Renal cortical epithelial cell (primary cell): ENCODE results near the gene CNGA1. TPM values are rescaled to one million over a fixed set of nuclear protein-coding genes. Genes with fewer than 3 reads are reported as not detected.
"Not testable (repeated sequence)": the region's sequence is repeated elsewhere in the genome, so short reads cannot be mapped to it uniquely, and the experiment has no call there.

ENCODE experiments used
- DNase-seq: peaks from one replicate; pipeline ENCODE4 v3.0.0-alpha.2; 2011; ENCODE audit warnings: low read depth
- total RNA-seq: library from RNA; depleted of rRNA; stranded (reverse); fragments of >200 nt; gene quantifications from 2 replicates; pipeline ENCODE4 v1.2.3, GENCODE V29; 2014

The CNGA1 gene
- total RNA-seq, 1 donor from 2014 or later = 3.9 TPM

DNA sequence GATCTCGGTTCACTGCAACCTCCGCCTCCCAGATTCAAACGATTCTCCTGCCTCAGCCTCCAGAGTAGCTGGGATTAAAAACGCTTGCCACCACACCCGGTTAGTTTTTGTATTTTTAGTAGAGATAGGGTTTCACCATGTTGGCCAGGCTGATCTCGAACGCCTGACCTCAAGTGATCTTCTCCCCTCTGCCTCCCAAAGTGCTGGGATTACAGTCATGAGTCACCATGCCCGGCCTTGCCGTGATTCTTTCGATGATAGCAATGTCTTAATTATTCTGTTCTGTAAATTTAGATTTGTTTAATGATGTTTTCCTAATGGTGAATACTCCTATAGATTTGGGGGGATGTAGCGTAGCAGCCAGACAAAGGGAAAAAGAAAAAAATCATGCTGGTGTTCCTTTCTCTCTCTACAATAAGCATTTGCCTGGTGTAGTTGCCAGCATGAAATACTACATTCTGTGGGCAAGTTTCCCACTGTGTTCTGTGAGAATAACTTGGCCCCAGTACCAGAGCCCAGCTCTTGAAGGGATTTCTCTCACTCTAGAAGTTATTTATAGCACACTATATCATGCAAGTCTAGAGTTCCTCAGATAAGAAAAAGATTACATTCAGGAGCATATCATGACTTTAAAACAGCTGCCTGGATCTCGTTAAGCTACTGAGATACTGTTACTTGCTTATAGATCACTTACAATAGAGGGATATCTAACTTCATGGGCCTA is 15.5 kb upstream of the CNGA1 start:
- DNase-seq = no peak

DNA sequence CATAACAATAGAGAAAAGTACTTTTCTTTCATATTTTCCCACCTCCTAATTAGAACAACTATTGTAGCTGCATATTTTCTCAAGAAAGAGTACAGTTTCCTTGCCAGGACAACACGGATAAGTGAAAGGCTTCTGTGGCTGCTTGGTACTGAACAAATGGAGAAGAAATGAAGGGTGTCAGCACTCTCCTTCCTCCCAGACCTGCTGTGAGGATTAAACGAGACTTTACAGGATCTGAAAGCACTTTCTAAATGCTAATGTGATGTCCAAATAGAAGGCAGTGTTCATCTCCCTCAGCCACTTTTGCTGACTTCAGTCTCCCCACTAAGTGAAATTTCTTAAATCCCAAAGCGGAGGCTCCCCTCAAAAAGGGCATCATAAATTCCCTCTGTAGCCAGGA is 14.0 kb upstream of the CNGA1 start:
- no peak for DNase-seq

DNA sequence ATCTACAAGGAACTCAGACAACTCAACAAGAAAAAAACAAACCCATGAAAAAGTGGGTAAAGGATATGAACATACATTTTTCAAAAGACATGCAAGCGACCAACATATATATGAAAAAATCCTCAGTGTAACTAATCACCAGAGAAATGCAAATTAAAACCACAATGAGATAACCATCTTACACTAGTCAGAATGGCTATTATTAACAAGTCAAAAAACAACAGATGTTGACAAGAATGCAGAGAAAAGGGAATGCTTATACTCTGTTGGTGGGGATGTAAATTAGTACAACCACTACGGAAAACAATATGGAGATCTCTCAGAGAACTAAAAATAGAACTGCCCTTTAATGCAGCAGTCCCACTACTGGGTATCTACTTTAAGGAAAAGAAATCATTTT is 12.2 kb upstream of the CNGA1 start:
- DNase-seq = no peak

DNA sequence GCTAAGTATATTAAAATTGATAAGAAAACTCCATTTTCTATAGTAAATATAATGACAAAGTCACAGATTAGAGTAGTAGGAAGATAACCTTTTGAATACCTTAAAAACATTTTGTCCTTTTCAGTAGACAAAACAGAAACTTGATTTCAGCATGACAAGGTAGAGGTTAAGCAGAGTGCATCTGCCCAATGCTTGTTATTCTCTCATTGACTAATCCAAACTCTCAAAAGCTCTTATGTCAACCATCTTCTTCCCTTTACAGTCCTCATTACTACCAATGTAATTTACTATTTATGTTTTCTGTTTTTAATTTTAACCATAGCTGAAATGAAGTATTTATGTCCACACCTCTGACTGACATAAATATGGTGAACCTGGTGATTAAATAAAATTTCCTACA is 11.2 kb upstream of the CNGA1 start:
- DNase-seq = no peak

DNA sequence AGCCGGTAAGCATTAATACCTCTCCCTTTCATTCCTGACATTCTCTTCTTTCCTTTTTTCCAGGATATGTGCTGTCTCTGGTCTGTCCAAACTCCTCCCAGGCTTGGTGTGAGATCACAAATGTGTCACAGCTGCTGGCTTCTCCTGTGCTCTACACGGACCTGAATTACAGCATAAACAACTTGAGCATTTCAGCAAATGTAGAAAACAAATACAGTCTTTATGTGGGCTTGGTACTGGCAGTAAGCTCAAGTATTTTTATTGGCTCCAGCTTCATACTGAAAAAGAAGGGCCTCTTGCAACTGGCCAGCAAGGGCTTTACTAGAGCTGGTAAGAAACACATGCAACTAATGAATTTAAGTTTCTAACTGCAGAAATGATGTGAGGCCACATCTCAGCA is 8.5 kb upstream of the CNGA1 start:
- no peak for DNase-seq

DNA sequence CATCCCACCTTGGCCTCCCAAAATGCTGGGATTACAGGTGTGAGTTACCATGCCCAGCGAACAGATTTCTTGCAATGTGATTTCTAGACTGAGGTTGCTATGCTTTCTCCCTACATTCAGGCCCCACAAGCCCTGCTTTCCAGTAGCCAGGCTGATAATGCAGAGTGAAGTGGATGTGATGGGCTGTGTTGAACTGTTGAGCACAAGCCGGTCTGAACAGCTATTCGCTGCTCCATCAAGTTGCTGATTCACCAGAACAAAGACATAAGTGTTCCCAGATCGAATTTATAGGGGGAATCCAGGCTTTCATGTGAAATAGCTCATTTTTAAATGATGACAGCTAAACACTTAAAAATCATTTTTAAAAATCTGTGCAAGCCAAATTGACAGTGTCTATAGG is 8.0 kb upstream of the CNGA1 start:
- DNase-seq = no peak

DNA sequence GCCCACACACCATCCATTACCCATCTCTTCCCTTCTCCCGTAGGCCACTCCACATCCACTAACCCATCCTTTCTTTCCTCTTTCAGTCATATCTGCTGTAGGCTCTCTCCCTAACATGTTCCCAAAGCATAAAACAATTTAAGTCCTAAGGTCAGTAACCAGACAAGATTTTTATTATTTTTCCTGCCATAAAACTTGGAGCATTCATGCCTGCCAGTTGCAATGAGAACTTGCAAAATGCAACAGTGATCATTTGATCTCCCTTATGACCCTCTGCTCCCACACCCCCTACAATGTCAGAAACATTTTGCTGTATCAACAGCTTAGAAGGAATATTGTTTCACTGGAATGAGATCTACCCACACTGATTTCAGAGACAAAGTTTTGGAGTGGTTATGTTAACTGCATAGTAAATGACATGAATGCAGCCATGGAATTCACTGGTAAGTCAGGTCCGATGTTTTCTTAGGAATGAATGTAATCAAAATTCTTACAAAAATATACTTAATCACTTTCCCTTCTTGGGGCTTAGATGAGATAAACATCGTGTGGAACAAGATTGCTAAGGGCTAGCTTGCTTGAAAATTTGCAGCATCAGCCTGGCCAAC is 5.8 kb upstream of the CNGA1 start:
- no peak for DNase-seq

DNA sequence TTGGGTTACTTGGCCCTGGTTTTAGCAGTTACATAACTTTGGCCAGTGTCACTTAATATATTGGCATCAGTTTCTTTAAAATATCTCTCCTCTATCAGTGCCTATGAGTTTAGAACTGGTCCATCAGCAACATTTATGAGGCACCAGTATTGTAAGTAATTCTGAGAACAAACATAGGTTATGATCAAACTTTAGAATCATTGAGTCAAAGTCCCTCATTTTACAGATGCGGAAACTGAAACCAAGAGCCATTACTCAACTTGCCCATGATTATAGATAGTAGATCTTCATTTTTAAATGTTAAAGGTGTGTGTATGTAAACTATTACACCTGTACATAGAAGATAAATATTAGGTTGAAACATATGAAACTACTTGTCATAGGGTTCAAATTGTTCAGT is 4.6 kb upstream of the CNGA1 start:
- no peak for DNase-seq

DNA sequence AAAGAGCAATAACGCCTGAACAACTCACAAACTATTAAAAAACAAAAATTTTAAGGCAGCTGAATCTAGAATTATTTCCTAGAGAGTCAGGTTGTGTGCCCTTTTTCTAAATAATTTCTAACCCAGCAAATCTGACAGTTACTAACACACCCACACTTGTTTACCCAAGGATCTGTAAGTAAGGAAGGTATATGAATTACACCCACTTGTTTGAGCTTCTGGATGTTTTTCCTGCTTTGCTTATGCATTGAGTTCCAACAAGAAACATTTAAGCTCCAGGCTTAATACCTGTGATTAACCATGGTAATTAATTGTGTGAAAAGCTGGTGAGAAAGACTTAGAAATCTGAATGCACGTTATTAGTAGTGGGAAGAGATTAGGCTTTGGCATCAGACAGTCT is 1.6 kb upstream of the CNGA1 start:
- DNase-seq = no peak

DNA sequence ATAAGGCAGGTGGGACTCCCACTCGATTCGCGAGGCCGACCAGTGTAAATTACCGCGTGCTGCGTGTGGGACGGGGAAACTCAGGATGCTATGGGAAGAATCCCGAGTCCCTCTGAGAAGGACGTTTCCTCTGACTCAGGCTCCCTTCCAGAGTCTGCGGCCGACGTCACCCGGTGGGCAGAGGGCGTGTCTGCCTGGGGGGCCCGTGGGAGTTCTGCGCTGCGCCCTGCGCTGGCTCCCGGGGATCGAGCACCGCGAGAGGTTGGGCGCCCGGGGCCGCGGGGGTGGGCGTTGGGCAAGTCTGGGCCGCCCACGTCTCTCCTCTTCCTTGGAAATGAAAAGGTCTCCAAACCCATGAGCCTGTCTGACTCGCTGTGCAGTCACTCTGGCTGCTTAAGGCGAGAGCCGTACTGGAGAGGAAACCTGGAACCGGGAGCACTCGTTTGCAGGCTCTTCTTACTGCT is 659 bp upstream of the CNGA1 start:
- peak; percentile 49 for DNase-seq

DNA sequence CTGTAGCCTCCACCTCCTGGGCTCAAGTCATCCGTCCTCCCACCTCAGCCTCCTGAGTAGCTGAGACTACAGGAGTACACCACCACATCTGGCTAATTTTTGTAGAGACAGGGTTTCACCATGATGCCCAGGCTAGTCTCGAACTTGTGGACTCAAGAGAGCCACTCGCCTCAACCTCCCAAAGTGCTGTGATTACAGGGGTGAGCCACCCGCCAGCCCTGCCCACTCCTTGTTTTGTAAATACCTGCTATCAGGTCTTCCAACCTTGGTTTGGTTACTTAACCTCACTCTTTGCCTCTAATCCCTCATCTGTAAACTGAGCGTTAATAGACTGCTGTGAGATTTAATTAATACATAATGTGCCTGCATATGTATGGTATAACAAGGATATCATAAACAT is 803 bp downstream of the CNGA1 start:
- DNase-seq = no peak

DNA sequence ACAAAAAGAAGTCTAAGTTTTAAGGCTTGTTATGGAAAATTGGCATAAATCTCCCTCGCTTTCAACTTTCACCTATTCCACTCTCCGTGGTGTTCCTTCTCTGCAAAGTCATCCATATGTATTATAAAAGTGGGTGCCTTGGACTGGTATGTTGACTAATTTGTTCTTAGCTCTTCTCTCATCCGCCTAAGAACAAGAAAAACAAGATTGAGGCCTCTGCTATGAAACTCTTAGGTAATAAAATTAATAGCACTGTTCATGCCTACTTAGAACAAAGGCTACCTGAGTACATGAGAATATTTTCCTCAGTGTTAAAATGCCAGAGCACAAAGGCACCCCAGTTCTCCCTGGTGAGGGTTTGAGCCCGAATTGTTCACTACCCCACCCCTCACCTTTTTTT is 1.3 kb downstream of the CNGA1 start:
- peak; percentile 37 for DNase-seq

DNA sequence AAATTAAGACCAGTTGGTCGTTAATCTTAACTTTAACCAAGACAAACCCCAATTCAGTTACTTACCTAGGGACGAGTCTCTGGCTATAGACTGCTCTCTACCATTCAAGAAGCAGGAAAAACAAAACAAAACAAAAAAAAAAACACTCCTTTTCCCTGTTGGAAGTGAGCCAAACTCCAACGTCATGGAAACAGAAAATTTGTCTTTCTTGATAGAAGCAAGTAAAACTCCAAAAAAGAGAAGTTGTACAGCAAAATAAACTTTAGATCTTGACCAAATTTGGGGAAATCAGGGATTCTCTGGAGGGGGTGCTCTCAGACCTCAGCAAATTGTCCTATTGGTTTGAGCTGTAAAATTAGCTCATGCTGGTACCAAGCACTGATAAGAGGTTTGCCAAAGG is 3.7 kb downstream of the CNGA1 start:
- no peak for DNase-seq

DNA sequence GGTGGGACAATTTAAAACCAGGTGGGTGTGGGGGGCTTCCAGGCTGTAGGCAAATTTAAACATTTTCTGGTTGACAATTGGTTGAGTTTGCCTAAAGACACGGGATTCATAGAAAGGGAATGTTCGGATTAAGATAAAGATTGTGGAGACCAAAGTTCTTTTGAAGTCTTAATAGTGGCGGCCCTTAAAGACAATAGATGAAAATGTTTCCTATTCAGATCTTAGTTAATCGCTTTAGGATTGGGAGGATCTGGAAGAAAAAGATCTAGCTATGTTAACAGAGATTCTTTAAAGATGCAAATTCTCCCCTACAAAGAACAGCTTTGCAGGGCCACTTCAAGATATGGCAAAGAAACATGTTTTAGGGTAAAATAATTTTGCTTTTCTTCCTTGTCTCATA is 4.8 kb downstream of the CNGA1 start:
- no peak for DNase-seq

DNA sequence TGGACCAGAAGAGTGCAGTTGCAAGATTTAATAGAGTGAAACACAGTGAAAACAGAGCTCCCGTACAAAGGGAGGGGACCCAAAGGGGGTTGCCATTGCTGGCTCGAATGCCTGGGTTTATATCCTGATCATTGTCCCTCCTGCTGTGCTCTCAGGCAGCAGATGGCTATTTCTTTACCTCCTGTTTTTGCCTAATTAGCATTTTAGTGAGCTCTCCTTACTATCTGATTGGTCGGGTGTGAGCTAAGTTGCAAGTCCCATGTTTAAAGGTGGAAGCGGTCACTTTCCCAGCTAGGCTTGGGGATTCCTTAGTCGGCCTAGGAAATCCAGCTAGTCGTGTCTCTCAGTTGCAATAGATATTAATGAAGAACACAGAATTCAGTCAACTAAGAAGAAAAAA is 5.6 kb downstream of the CNGA1 start:
- not testable (repeated sequence) for DNase-seq

DNA sequence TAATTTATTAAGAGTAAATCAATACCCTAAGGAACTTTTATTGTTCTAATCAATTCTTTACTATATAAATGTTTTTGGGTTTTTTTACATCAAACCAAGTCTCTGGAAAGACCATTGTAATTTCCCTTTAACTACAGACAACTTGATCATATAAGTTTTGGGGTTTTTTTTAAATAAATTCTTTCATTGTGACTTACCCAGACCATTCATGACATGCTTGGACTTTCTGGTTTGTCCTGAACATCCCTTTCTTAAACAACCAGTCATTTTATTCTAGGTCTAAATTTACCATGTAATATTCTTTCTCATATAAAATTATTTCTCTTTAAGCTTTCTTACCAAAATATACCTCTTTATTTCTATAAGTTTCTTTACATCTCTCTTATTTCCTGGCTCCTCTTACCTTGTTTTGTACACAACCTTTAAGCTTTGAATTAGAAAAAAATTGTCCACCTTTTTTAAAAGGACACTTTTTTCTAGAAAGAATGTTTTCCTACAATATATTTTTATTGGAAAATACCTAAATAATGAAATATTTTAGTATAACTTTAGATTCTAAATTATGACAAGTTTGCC is 8.4 kb downstream of the CNGA1 start:
- no peak for DNase-seq

DNA sequence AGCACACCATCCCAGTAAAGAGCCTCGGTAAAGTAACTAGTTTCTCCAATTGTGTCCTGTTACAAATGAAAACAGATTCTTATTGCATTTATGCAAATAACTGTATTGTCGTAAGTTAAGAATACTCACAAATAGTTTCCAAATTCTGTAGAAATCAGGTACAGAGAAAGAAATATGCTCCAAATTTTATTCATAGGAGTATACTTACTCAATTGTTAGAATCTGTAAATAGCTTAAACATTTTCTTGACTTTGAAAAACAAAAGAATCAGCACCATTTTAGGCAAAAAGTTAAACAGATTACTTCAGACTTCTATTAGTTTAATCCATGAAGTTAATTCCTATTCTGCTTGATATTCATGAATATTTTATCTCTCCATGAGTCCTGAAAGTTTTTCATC is 10.7 kb downstream of the CNGA1 start:
- DNase-seq = no peak

DNA sequence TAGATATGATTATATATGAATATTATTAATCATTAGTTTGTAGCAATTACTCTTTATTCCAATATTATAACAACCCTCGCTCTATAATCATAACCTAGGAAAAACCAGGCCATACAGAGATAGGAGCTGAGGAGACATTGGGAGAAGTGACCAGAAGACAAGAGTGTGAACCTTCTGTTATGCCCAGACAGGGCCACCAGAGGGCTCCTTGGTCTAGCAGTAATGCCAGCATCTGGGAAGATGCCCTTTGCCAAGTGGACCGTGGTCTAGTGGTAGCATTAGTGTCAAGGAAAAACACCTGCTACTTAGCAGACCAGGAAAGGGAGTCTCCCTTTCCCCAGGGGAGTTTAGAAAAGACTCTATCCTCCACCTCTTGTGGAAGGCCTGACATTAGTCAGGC is 12.9 kb downstream of the CNGA1 start:
- not testable (repeated sequence) for DNase-seq

DNA sequence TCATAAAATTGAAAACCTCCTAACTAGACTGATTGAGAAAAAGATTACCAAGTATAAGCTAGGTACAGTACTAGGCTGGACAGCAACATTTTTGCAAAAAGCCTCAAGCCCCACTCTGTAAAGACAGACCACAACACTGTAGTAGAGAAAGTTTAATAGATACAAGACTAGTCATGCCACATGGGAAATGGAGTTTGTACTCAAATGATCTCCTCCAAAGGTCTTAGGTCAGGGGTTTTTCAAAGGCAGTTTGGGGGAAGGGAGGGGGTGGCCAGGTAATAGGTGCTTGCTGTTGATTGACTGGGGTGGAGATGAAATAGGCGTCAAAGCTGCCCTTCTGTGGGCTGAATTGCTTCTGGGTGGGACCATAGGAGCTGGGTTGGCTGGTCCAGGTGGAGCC is 14.2 kb downstream of the CNGA1 start:
- DNase-seq = no peak

DNA sequence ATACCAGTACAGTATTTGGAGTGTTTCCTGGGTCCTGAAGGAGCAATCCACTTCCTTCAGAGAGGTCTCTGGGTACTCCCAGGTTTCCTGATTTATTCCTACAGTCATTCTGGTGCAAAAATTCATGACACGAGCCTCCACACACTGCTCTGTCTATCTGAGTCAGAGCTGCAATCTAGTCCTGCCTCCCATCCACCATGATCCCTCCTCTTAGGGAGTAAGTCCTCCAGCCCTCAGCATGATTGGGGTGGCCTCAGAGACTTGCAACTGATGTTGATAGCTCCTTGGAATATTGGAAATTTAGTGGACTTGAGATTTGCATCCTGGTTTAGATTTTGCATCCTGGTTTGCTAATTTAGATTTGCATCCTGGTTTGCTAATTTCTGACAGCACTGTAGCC is 20.5 kb downstream of the CNGA1 start:
- no peak for DNase-seq

DNA sequence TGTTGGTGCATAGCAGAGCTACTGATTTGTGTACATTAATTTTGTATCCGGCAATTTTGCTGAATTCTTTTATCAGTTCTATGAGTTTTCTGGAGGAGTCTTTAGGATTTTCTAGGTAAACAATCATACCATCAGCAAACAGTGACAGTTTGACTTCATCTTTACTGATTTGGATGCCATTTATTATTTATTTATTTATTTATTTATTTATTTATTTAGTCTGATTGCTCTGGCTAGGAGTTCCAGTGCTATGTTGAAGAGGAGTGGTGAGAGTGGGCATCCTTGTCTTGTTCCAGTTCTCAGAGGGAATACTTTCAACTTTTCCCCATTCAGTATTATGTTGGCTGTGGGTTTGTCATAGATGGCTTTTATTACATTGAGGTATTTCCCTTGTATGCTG is 24.0 kb downstream of the CNGA1 start:
- DNase-seq = not testable (repeated sequence)

DNA sequence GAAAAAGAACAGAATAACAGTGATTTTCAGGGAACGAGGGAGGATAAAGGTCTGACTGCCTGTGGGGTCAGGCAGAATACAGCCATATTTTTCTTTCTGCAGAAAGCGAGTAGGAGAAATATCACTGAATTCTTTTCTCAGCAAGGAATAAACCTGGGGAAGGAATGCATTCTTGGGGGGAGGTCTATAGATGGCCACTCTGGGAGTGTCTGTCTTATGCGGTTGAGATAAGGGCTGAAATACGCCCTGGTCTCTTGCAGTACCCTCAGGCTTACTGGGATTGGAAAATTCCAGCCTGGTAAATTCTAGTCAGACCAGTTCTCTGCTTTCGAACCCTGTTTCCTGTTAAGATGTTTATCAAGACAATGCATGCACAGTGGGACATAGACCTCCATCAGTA is 26.3 kb downstream of the CNGA1 start:
- DNase-seq = no peak

DNA sequence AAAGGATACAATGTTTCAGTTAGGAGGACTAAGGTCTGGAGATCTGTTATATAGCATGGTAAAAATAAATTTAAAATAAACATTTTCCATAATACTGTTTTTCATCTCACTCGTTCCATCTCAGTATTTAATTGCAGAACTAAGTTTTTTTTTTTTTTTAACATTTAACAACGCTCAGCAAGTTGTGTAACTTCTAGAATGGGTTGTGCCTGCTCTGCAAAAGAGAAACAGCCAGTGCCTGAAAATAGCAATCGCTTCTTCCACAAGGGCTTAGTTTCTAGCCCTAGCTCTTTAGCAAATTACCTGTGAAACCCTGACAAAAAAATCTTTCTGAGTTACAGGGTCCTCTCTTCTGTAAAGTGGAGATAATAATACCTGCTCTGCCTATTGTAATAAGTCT is 41.9 kb downstream of the CNGA1 start:
- DNase-seq = no peak

DNA sequence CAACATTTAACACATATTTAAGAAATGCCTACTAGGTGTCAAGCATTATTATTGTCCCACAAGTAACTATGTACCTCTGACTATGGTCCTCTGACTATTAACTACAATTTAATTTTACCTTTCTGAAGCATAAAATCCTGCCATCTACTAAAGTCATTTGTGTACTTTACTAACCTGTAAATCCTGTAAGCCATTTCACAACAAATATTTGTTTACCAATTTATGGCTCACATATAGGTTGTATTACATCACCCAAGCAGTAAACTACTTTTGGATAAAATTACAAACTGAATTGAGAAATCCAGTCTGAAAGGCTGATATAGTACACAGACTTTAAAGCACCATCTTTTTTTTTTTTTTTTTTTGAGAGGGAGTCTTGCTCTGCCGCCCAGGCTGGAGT is 43.8 kb downstream of the CNGA1 start:
- no peak for DNase-seq
